Skeletal muscle satellite cell (primary cell): ENCODE measurements around the gene GRID1.

Experiments
- H3K27me3 ChIP-seq: 2 replicates; pipeline ENCODE4 v1.7.0; 2013; ENCODE audit warnings: low read length; ENCODE audit not compliant: control insufficient read depth, insufficient read depth
- H3K36me3 ChIP-seq: 2 replicates; pipeline ENCODE4 v1.7.0; 2013; ENCODE audit warnings: mild to moderate bottlenecking, control low read depth, low read length; ENCODE audit not compliant: insufficient read depth
- H3K4me1 ChIP-seq: 2 replicates; pipeline ENCODE4 v1.7.0; 2013; ENCODE audit warnings: low read length; ENCODE audit not compliant: control insufficient read depth, insufficient read depth
- H3K4me2 ChIP-seq: 2 replicates; pipeline ENCODE4 v1.7.0; 2013; ENCODE audit warnings: mild to moderate bottlenecking, low read length
- H3K4me3 ChIP-seq: 2 replicates; pipeline ENCODE4 v1.7.0; 2013; ENCODE audit warnings: low read length
- H3K9ac ChIP-seq: 2 replicates; pipeline ENCODE4 v1.7.0; 2013; ENCODE audit warnings: mild to moderate bottlenecking, low read depth, low read length, moderate library complexity
- H3K9me3 ChIP-seq: replicated peaks from 2 replicates; pipeline ENCODE4 v1.7.0; 2013; ENCODE audit warnings: mild to moderate bottlenecking, control low read depth, low read length

The GRID1 gene

GRCh38 chr10:85784792-85785191 lies 581.8 kb downstream of the GRID1 start:
- Histone ChIP-seq H3K9ac (no peak overlapping the region), H3K4me1 (no peaks in the 10 kb centered on the region), H3K4me3 (no peak overlapping the region), H3K36me3 (no peaks in the 10 kb centered on the region), H3K4me2 (no peak overlapping the region), H3K27me3 (no peaks in the 10 kb centered on the region), H3K9me3 (peaks cover 3% of the 10 kb centered on the region)

GRCh38 chr10:85781404-85781803 lies 585.2 kb downstream of the GRID1 start:
- Histone ChIP-seq H3K4me3 (no peak overlapping the region), H3K4me2 (no peak overlapping the region), H3K36me3 (no peaks in the 10 kb centered on the region), H3K4me1 (no peaks in the 10 kb centered on the region), H3K9me3 (peaks cover 3% of the 10 kb centered on the region), H3K9ac (no peak overlapping the region), H3K27me3 (no peaks in the 10 kb centered on the region)

GRCh38 chr10:85778074-85778473 lies 588.5 kb downstream of the GRID1 start:
- Histone ChIP-seq H3K36me3 (no peaks in the 10 kb centered on the region), H3K4me1 (no peaks in the 10 kb centered on the region), H3K4me3 (no peak overlapping the region), H3K4me2 (no peak overlapping the region), H3K27me3 (no peaks in the 10 kb centered on the region), H3K9ac (no peak overlapping the region), H3K9me3 (no peaks in the 10 kb centered on the region)

- Histone ChIP-seq H3K9me3 (no peaks in the 10 kb centered on the region), H3K9ac (no peak overlapping the region), H3K36me3 (no peaks in the 10 kb centered on the region), H3K4me1 (no peaks in the 10 kb centered on the region), H3K4me2 (no peak overlapping the region), H3K4me3 (no peak overlapping the region), H3K27me3 (no peaks in the 10 kb centered on the region)
Observed at GRCh38 chr10:85767891-85768290, 598.7 kb downstream of the GRID1 start.

DNA sequence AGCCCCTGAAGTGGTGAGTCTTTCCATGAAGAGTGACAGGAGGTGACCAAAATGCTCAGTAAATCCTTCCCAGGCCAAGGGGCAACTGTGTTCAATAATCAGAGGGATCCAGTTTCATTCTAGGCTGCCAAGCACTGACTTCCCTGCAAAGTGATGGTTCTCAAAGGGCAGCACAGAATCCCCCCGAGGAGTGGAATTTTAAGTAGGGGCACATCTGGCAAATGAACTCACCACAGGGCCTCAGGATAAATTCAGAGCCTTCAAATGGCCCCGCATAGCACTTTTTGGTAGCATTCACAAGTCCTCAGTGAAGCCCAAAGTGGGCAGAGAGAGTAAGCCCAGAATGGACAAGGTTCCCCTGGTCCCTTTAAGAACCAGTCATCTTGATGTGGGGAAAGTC lies 602.5 kb downstream of the GRID1 start:
- Histone ChIP-seq H3K9me3 (no peaks in the 10 kb centered on the region), H3K4me1 (no peaks in the 10 kb centered on the region), H3K9ac (no peak overlapping the region), H3K4me2 (no peak overlapping the region), H3K36me3 (no peaks in the 10 kb centered on the region), H3K27me3 (no peaks in the 10 kb centered on the region), H3K4me3 (no peak overlapping the region)

DNA sequence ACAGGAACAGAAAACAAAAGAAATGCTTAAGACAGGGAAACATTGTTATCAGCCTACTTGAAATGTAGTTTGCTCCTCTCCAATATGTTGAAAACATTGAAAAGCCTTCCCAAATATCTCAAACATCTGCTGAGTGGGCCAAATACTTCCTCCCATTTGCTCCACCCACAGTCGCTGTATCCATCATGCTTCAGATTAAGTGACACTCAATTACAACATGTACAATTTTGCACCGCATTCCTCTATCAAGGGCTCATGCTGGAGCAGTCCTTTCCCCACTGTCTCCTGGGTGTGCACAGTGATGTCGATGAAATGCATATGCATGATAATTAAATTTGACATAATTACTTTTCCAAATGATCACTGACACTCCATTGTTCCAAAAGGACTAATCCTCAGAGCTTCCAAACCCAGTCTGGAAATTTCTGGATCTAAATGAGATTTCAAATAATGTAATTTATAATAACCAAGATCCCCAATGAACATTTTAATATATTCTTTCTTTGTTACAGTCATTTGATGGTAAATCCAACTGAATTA lies 604.6 kb downstream of the GRID1 start:
- no peaks in the 10 kb centered on the region for H3K36me3 ChIP-seq

DNA sequence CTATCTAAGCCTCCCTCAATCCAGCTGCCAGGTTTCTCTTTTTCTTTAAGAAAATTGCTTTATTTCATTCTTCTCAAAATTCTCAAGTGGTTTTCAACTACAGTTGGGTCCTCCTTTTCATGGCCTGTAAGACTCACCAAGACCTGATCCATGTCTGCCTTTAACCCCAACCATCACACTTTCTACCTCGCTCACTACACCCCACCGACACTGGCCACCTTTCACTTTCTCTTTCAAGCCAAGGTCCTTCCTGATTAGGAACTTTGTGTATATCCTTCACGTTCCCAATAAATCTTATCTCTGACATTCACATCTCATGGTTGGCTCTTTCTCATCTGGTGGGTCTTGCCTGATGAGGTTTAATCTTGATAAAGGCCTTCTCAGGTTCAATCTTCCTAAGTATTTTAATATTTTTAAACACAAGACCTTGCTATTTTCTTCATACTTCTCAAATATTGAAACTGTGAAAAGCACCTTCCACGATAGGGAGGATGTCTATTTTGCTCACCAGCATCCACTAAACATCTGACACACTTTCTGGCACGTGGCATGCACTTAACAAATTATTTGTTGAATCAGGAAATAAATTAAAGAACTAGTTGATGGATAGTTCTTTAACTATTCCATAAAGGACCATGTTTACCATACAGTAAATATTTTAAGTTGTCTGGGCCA lies 624.8 kb downstream of the GRID1 start:
- Histone ChIP-seq H3K9ac (no peak overlapping the region), H3K4me2 (no peak overlapping the region), H3K4me1 (no peaks in the 10 kb centered on the region), H3K36me3 (no peaks in the 10 kb centered on the region), H3K27me3 (no peaks in the 10 kb centered on the region), H3K4me3 (no peak overlapping the region), H3K9me3 (no peaks in the 10 kb centered on the region)

More for the DNA sequence above, 604.6 kb downstream of the GRID1 start:
- H3K9me3 ChIP-seq: no peaks in the 10 kb centered on the region
- no peak overlapping the region for H3K4me3 ChIP-seq
- no peak overlapping the region for H3K4me2 ChIP-seq
- H3K27me3 ChIP-seq: no peaks in the 10 kb centered on the region
- H3K9ac ChIP-seq: no peak overlapping the region
- no peaks in the 10 kb centered on the region for H3K4me1 ChIP-seq

- Histone ChIP-seq H3K9me3 (no peaks in the 10 kb centered on the region), H3K27me3 (no peaks in the 10 kb centered on the region), H3K4me3 (no peak overlapping the region), H3K4me2 (no peak overlapping the region), H3K4me1 (no peaks in the 10 kb centered on the region), H3K36me3 (no peaks in the 10 kb centered on the region), H3K9ac (no peak overlapping the region)
Observed at GRCh38 chr10:85735997-85736396, 630.6 kb downstream of the GRID1 start.

DNA sequence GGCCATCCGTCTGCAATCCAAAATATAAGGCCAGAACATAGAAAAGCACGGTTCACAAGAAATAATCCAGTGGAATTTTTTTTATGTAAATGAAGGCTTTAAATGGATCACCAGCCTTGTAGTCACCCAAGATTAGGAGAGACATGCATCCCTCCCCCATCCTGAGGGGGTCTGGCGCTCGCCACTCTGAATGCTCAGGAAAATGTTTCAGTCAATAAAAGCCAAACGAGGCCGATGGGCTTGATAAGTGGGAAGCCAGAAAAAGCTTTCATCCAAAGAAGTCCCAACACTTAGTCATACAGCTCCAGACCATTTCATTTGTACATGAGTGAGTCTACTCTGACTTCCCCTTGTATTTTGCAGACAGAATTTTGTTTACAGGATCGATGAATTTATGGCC lies 631.8 kb downstream of the GRID1 start:
- Histone ChIP-seq H3K9ac (no peak overlapping the region), H3K4me1 (no peaks in the 10 kb centered on the region), H3K9me3 (peaks cover 2% of the 10 kb centered on the region), H3K36me3 (no peaks in the 10 kb centered on the region), H3K27me3 (no peaks in the 10 kb centered on the region), H3K4me2 (no peak overlapping the region), H3K4me3 (no peak overlapping the region)

DNA sequence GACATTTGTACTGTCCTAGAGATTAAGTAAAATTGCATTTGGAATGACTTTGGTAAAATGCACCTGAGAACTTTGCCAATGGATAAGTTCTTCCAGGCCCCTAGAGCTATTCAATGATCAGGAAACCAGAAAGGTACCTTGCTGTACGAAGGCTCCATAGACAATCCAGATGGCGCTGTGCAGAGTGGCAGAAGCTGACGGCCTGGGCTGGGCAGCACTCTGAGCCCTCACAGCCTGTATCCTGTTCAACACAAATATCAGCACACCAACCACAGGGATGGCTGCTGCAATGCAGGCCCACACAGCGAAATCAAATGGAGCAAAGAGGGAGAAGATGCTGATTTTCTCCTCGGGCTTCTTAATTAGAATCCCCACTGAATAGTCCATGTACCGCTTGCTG lies 642.4 kb downstream of the GRID1 start:
- Histone ChIP-seq H3K9ac (no peak overlapping the region), H3K4me2 (no peak overlapping the region), H3K4me1 (no peaks in the 10 kb centered on the region), H3K4me3 (no peak overlapping the region), H3K27me3 (no peaks in the 10 kb centered on the region), H3K9me3 (no peaks in the 10 kb centered on the region), H3K36me3 (no peaks in the 10 kb centered on the region)

DNA sequence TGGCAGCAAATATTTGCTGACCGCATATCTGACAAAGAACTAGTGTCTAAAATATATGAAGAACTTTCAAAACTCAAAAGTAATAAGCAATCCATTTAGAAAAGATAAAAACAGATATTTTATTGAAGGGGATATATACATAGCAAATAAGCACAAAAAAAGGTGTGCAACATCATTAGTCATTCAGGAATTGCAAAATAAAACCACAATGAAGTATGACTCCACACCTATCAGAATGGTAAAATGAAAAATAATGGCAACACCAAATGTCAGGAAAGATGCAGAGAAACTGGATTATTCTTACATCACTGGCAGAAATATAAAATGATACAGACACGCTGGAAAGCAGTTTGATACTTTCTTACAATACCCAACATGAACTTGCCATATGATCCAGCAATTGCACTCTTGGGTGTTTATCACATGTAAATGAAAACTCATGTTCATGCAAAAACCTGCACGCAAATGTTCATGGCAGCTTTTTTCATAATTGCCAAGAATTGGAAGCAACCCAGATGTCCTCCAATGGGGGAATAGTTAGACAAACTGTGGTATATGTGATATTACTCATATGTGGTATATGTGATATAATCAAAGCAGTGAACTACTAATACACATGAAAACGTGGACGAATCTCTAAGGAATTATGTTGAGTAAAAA lies 645.5 kb downstream of the GRID1 start:
- no peaks in the 10 kb centered on the region for H3K36me3 ChIP-seq
- no peaks in the 10 kb centered on the region for H3K4me1 ChIP-seq
- H3K9ac ChIP-seq: no peak overlapping the region
- no peak overlapping the region for H3K4me2 ChIP-seq
- H3K27me3 ChIP-seq: no peaks in the 10 kb centered on the region
- H3K4me3 ChIP-seq: no peak overlapping the region
- H3K9me3 ChIP-seq: no peaks in the 10 kb centered on the region

DNA sequence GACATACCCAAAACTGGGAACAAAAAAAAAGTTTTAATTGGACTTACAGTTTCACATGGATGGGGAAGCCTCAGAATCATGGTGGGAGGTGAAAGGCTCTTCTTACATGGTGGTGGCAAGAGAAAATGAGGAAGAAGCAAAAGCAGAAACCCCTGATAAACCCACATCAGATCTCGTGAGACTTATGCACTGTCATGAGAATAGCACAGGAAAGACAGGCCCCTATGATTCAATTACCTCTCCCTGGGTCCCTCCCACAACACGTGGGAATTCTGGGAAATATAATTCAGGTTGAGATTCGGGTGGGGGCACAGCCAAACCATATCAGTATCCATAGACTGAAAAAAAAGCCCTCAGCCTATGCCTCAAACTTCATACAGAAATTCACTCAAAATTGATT lies 647.2 kb downstream of the GRID1 start:
- H3K4me2 ChIP-seq: no peak overlapping the region
- H3K9me3 ChIP-seq: no peaks in the 10 kb centered on the region
- no peaks in the 10 kb centered on the region for H3K36me3 ChIP-seq
- H3K4me1 ChIP-seq: no peaks in the 10 kb centered on the region
- H3K27me3 ChIP-seq: no peaks in the 10 kb centered on the region
- H3K4me3 ChIP-seq: no peak overlapping the region
- no peak overlapping the region for H3K9ac ChIP-seq
